ENCODE data around the gene LBH. TPM values are rescaled to one million over a fixed set of nuclear protein-coding genes. Genes with fewer than 3 reads are reported as not detected.
"Not testable (repeated sequence)": the region's sequence is repeated elsewhere in the genome, so short reads cannot be mapped to it uniquely, and the experiment has no call there.

The LBH gene
- polyA plus RNA-seq, 3 donors, result 93.1 to 108 (median 99.8) TPM

DNA sequence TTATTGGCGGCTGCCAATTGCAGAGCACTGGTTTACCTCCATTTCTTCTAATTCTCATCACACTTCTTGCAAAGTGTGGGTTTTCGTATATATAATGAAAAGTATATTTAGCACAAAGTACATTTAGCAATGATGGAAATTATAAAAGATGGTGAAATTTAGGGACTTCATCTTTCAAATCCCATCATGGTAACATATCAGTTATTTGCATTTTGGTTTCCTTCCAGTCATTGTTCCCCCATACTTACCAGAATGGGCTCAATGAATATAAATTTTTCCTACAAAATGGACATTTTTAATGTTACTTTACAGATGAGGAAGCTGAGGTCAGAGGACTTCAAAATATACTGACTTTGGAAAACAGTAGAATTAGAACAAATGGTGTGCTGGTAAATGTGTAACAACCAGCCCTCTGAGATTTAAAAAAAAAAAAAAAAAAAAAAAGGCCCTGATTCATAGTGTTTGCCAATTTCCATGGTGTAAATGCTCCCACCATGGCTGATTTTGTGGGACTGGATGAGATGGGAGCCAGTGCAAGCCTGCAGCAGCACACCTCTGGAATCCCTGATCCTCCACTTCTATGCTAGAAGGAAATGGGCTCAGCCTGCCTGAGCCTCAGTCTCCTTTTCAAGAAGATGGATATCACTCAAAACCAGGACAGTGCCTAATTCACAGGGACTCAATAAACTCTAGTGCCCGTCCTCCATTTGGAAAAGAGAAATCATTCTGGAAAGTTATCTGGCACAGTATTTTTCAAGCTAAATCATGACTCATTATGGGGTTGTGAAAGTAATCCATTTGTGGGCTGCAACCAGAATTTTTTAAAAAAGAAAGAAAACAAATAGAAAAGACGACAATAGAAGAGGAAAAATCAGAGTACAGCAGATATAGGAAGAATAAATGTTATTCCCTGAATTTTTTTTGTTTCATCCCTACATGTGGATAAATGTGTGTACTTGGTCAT lies 34.0 kb downstream of the LBH start:
- DNase-seq (ENCODE audit: extremely low read depth in 1 of 11, low read depth in 9 of 11, low spot score in 4 of 11), result no peak

DNA sequence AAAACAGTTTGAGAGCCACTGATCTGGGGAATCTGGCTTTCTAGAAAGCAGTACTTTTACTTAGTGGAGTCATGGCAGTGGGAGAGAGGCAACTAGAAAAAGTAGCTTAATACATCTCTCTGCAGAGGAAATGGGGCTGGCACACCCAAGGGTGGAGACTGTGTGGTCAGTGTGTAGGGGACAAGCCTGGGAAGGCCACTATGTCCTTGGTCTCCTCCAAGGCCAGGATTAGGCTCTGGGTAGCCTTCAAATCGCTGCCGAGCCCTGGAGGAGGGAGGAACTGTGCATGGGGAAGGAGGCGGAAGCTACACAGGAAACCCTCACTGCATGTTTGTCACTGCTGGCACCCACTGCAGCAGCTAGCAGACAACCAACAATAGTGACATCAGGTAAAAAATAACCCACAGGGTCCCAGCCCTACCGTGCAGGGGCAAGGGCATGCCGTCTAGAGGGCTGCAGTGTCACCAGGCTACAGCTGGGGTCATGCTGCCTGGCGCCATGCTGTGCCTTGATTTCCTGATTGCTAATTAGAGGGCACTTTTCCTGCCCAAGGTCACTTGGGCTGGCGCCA lies 34.8 kb downstream of the LBH start:
- DNase-seq (ENCODE audit: extremely low read depth in 1 of 11, low read depth in 9 of 11, low spot score in 4 of 11), result no peak

DNA sequence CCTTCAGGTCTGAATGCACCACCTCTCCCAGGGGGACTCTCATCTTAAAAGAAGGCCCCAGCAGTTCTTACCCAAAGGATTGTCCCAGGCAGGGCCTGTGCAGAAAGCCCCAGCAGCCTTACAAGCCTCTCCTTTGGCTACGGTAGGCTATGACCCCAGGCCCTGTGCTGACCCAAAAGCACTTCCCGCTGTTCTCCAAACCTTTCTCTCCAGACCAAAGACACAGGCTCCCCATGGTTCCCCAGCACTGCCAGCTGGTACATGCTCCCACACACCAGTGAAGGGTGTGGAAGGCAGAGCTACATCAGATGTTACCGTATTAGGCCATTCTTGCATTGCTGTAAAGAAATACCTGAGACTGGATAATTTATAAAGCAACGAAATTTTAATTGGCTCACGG lies 35.4 kb downstream of the LBH start:
- no peak for DNase-seq (ENCODE audit: extremely low read depth in 1 of 11, low read depth in 9 of 11, low spot score in 4 of 11)

DNA sequence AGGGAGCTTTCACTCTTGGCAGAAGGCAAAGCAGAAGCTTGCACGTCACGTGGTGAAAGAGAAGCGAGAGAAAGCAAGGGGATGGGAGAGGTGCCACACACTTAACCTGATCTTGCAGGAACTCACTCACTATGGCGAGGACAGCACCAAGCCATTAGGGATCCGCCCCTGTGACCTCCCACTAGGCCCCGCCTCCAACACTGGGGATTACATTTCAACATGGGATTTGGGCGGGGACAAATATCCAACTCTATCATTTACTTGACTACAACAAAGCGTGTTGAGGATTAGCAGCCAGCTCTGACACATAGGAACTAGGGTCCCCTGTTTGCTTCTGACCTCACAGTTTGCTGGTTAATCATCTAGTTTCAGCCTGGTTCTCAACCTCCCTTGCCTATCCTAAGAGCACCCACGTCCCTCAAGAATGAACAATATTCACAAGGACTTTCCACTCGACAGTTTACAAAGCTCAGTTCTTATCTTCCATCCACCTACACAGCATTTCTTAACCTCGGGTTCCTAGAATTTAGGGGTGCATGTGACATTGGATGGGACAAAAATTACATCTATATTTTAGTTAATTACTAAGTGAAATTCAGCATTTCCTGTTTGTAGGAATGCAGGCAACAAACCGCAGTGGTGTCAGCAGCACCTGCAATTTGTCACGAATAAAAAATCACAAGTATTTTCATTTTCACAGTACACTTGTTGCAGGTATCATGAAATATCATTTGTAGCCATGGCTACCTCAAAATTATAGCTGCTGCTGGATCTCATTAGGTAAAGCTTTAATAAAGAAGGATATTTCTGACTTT lies 36.0 kb downstream of the LBH start:
- no peak for DNase-seq (ENCODE audit: extremely low read depth in 1 of 11, low read depth in 9 of 11, low spot score in 4 of 11)

DNA sequence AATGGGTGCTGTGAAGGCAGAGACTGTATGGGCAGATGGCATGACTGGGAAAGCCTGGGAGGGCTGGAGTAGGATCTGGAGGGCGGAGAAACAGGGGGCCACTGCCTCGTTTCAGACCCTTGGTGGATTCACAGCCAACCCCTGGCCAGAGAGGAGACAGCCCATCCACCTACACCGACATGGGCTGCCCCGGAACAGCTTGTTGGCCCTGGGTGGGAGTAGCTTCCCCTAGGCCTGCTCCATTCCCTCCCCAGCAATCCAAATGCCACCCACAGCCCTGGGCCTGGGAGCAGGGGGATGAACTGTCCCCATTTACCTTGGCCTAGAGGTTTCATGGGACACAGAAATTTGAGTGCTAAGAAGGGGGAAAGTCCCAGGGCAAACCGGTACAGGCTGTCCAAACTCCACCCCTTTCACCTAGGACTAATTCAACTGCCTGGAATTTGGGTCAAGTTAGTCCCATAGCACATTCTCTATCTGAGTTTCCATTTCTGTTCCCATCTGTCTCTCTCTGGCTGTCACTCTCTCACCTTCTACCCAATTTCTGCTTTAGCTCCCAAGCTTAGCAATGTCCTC lies 37.0 kb downstream of the LBH start:
- no peak for DNase-seq (ENCODE audit: extremely low read depth in 1 of 11, low read depth in 9 of 11, low spot score in 4 of 11)

DNA sequence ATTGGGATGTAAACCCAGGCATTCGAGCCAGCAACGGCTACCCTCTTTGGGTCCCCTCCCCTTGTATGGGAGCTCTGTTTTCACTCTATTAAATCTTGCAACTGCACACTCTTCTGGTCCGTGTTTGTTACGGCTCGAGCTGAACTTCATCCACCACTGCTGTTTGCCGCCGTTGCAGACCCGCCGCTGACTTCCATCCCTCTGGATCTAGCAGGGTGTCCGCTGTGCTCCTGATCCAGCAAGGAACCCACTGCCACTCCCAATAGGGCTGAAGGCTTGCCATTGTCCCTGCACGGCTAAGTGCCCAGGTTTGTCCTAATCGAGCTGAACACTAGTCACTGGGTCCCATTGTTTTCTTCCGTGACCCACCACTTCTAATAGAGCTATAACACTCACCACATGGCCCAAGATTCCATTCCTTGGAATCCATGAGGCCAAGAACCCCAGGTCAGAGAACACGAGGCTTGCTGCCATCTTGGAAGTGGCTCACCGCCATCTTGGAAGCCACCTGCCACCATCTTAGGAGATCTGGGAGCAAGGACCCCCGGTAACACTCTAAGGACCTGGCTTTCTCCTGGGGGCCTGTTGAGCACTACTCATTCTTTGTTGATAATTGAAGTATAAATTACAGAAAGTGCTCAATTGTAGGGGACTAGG lies 37.9 kb downstream of the LBH start:
- not testable (repeated sequence) for DNase-seq (ENCODE audit: extremely low read depth in 1 of 11, low read depth in 9 of 11, low spot score in 4 of 11)

DNA sequence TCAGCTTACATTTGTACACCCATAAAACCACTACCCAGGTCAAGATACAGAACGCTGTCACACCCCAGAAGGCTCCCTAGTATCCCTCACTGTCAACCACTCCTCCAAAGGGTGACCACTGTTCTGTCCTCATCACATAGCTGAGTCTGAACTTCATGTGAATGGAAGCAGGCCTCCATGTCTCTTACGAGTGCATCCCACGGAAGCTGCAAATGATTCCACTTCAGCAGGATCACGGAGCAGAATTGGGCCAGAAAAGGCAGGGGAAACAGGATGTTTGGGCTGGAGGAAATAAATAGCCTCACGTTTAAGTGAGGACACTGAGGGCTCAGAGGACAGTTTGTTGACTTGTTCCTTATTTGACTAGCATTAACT lies 38.4 kb downstream of the LBH start:
- DNase-seq (ENCODE audit: extremely low read depth in 1 of 11, low read depth in 9 of 11, low spot score in 4 of 11), result no peak

DNA sequence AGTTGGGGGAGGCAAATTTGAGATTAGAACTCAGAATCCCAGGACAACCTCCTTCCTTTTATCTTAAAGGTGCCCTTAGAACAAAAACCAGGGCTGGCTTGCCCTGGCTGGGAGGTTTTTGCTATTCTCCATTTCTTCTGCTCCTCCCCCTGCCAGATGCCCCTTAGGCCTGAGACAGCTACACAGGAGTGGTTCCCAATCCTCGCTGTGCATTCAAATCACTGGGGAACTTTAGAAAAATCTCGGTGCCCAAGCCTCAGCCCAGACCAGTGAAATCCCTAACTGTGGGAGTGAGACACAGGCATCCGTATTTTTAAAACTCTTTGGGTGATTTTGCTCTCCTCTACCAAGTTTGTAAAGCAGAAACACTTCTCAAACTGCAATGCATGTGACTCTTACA lies 38.8 kb downstream of the LBH start:
- no peak for DNase-seq (ENCODE audit: extremely low read depth in 1 of 11, low read depth in 9 of 11, low spot score in 4 of 11)

DNA sequence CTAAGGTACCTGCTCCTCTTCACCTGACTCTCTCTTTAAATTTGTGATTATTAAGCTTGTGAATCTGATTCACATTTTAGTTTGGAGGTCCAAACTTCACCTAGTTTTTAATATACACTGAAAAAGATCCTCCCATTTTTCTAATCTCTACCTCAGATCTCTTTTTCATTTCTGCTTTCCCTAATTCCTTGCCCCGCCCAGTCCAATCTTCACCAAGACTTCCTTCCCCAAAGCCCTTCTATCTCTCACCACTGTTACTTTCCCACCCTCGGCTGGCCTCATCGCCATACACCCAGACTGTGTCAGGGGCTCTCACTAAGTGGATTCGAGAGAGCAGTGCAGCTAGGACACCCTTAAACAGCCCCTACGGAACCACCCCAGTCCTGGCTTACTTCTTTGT lies 40.0 kb downstream of the LBH start:
- DNase-seq (ENCODE audit: extremely low read depth in 1 of 11, low read depth in 9 of 11, low spot score in 4 of 11), result no peak

DNA sequence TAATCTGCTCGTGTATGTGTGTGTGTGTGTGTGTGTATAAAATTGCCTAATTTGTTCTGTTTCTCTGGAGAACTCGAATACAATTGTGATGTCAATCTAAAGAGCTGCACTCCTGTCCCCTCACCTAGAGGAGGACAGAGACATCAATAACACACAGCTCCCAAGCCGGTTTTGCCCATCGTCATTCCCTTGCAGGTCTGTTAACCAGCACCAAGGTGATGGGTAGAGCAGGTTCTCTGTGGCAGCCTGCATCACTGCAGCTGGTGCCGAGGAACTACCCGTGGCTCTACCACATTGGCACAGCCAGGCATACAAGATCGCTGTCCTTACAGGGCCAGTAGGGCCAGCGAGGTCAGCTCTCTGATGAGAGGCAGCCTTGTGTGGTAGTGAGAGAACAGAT lies 41.0 kb downstream of the LBH start:
- DNase-seq (ENCODE audit: extremely low read depth in 1 of 11, low read depth in 9 of 11, low spot score in 4 of 11), result no peak

DNA sequence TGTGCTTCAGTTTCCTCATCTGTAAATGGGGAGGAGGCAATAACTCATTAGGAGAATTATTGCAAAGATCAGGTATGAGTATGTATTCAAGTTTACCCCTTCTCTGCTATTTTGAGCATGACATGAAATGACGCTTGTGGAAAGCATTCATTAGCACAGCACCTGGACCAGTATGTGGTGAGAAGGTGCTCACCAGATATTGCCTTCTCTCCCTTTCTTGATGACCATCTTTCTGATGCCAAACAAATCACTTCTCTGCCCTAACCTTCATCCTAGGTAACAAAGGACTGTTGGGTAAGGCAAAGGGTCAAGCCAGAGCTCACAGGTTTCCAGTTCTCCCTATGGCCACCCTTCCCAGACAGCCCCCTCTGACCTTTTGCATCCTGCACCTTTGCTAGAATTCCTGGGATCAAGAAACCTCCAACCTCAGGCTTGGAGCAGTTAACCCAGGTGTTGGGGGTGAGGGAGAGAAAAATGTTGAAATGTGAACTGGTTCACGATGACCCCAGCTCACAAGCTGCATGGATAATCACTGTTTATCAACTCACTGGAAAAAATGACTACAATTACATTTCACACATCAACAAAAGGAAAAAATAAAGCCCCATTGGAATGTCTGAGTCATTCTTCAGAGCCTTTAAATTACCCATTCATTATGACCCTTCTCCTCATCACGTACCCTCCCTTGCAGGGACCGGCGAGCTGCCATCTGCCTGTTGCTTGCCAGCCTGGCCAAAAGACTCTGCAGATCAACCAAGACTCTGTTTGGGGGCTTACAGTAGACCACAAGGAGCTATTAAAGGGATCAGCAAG lies 41.6 kb downstream of the LBH start:
- DNase-seq (ENCODE audit: extremely low read depth in 1 of 11, low read depth in 9 of 11, low spot score in 4 of 11), result no peak

DNA sequence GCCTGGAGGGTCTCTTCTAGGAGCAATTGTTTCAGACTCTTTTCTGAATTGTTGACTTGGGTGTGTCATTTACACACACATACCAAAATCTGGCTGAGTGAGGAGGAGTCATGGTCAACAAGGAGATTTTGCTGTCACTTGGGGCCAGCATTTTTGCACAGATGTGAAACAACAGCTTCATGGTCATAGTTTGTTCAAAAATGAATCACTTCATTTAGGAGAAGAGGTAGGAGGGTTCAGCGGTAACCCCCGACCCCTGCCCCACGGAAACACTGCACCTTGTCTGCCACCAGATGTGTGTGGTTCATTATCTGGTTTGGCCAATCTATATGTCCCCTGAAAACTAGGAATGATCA lies 42.2 kb downstream of the LBH start:
- no peak for DNase-seq (ENCODE audit: extremely low read depth in 1 of 11, low read depth in 9 of 11, low spot score in 4 of 11)

DNA sequence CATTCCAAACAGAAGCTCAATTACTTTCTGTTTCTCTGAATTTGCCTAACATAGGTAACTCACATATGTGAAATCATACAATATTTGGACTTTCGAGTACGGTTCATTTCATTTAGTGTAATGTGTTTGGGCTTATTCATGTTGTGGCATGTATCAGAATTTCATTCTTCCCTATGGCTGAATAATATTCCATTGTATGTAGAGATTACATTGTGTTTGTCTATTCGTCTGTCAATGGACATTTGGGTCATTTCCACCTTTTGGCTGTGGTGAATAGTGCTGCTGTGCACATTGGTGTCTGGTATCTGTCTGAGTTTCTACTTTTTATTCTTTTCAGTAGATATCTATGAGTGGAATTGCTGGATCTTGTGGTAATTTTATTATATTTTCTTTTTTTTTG lies 43.9 kb downstream of the LBH start:
- no peak for DNase-seq (ENCODE audit: extremely low read depth in 1 of 11, low read depth in 9 of 11, low spot score in 4 of 11)

DNA sequence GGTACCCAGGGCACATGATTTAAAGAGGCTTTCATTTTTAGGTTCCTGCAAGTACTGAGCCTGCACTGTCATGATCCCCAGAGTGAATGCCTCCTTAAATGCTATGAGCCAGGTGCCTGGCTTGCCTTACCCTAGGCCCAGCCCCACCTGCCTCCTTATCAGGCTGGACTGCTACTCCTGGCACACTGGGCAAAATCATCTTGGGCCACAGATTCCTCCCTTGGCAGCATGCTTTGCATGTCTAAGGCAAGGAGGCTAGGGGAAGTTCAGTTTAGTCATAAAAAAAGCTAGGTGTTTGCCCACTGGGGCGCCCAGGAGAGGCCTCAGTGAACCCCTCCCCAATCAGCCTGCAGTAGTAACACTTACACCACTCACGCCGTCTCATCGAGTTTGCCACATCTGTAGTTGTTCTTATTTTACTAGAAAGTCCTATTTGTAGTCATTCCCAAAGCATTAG lies 45.1 kb downstream of the LBH start:
- DNase-seq (ENCODE audit: extremely low read depth in 1 of 11, low read depth in 9 of 11, low spot score in 4 of 11), result no peak

DNA sequence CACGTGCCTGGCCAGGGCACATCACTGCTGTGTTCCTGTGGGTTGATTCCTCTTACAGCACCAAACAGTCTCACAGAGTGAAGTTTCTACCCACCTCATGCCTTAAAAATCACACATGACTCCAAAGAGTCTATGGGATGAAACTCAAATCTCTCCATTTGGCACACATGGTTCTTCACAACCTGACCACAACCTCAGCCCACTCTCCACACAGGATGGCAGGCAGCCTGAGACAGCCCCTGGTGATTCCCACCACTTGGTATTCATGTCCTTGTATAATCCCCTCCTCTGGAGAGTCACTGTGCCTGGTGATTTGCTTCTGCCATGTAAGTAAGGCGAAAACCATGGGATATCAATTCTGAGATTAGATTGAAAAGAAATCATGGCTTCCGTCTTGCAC lies 46.2 kb downstream of the LBH start:
- no peak for DNase-seq (ENCODE audit: extremely low read depth in 1 of 11, low read depth in 9 of 11, low spot score in 4 of 11)

DNA sequence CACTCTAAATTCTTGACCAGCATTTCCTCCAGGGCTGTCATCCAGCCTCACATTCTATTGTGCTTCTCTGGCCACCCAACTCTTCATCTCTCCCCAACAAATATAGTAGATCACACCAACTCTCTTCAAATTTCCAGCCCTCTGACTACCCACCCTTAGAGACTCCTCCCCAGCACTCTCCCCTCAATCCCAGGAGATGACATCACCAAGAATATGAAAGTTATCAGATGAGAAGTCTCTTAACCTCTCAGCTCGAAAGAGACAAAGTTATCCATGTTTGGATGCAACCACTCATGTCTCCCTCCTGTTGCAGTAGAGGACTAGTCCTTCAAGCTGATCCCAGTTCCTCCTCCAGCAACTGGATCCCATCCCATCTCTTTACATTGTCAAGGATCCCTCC lies 47.1 kb downstream of the LBH start:
- DNase-seq (ENCODE audit: extremely low read depth in 1 of 11, low read depth in 9 of 11, low spot score in 4 of 11), result no peak

DNA sequence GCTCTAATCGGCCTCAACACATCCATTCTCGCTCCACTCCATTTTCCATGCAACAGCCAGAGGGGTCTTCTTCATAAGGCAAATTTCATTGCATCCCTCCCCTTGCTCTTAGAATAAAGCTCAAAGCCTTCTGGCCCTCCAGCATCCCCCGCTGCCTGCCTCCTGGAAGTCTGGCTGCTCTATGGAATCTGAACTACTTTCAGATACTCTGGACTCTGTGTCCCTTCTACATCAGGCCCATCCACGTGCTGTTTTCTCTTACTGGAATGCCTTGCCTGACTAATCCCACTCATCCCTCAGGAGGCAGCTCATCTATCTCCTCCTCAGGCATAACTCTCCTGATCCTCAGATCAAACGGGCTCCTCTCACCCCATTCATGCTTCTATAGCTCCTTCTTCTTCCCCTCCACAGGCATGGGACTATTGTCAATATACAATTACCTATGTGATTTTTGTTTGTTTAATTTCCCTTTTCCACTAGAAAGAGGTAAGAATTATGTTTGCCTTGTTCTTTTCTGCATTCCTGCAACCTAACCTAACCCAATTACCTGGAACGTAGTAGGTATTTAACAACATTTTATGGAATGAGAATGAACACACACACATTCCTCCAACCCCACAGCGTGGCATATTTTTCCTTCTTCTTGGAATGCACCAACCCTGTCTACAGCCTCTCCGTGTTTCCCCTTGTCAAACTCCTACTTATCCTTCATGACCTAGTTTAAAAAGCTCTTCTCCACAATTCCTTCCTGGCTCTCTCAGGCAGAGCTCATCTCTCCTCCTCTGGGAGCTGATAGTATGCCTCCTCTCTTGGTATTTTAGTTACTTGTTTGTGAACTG lies 49.5 kb downstream of the LBH start:
- no peak for DNase-seq (ENCODE audit: extremely low read depth in 1 of 11, low read depth in 9 of 11, low spot score in 4 of 11)

DNA sequence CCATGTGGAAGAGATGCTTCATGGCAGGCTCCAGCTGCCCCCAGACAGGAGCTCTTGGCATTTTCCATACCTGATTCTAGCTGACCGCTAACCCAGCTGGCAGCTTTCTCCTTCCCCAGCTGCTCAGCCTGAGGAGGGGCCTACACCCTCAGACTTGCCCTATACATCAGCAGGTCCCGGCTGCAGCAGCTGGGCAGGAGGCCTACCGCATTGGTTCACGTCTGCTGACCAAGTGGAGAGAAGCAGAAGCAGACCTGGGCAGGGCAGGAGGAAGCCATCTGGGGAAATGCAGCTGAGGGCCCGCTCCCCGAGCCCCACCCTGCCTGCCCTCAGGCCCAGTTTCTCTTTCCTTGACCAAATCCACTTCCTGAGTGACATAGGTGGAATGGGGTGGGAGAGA lies 50.7 kb downstream of the LBH start:
- no peak for DNase-seq (ENCODE audit: extremely low read depth in 1 of 11, low read depth in 9 of 11, low spot score in 4 of 11)

Measured in renal cortex interstitium (tissue), 11 donors.